Dermis microvascular lymphatic vessel endothelial cell (primary cell): ENCODE results near the gene TNRC6A. TPM values are rescaled to one million over a fixed set of nuclear protein-coding genes. Genes with fewer than 3 reads are reported as not detected.
"Not testable (repeated sequence)": the region's sequence is repeated elsewhere in the genome, so short reads cannot be mapped to it uniquely, and the experiment has no call there.

Source experiments
- DNase-seq, 2 donors: peaks; one replicate each; pipeline versions ENCODE4 v3.0.0 to v3.0.0-alpha.2; 2010; ENCODE audit warnings: low read depth in 2 of 2
- total RNA-seq: library from RNA; depleted of rRNA; stranded (reverse); fragments of >200 nt; gene quantifications from 2 replicates; pipeline ENCODE4 v1.2.1, GENCODE V29; 2014

TNRC6A gene
- total RNA-seq, 1 donor from 2014 or later = 20.2 TPM

DNA sequence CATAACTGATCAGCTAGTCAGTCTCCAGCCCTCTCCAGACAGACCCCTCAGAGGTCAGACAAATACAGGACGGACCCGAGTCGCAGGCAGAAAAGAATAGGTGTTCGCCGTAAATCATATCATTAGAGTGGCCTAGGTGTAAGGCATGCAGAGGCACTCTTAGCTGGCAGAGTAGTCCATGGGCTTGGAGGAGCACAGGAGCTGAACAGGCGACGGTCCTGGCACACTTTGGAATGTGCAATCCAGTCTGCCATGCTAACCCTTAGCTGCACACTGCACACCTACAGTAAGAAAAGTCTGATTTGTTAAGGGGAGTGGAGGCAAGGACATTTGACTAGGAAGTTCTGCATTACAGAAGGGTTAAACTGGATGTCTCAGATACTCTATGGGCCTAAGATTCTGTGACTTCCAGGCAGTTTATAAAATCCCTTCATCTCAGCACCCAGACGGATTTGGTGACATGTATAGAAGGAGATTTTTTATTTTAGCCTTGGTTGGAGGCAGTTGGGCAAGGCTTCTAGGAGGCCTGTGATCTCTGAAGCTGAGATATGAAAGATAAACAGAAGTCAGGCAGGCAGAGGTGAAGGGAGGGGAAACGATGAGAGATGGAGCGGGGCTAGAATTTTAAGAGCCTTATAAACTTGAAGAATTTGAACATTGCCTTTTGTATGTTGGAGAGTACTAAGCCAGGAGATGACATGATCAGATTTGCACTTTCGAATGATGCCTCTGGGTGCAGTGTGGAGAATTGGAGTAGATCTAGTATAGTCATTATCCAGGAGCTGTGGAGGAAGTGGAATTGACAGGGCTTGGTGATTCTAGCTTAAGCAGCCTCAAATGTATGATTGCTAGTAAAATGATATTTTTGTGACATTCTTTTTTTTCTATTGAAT lies 81.7 kb downstream of the TNRC6A start:
- DNase-seq = no peak

DNA sequence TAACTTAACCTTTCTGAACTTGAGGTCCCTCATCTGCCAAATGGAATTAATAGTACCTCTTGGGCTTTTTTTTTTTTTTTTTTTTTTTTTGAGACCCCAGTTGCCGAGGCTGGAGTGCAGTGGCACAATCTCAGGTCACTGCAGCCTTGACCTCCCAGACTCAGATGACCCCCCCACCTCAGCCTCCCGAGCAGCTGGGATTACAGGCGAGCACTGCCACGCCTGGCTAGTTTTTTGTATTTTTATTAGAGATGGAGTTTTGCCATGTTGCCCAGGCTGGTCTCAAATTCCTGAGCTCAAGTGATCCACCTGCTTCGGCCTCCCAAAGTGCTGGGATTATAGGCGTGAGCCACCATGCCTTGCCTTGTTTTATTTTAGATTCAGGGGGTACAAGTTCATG lies 83.4 kb downstream of the TNRC6A start:
- DNase-seq = not testable (repeated sequence)

DNA sequence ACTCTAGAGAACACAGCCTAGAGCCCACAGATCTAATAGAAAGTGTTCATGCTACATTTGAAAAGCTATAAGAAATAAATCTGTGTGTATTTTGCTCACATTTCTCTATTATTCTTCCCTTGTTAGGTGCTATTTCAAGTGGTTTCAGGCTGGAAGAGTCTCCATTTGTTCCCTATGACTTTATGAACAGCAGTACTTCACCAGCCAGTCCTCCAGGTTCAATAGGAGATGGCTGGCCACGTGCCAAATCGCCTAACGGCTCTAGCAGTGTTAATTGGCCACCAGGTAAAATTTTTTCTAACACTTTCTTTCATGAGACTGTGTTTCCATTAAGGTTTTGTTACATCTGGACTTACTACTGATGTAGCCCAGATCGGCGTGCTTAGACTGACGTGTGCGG lies 85.6 kb downstream of the TNRC6A start:
- no peak for DNase-seq

DNA sequence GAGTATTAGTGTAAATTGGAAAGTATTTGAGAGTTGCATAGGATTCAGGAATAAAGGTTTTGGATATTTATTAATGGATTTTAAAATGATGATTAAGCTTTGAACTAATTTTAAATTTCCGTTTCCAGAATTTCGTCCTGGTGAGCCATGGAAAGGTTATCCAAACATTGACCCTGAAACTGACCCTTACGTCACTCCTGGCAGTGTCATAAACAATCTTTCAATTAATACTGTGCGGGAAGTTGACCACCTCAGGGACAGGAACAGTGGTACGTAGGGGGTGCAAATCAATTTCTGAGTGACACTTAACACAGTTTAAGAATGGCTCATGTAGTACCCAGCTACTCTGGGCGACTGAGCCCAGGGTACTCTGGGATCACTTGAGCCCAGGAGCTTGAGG lies 87.2 kb downstream of the TNRC6A start:
- DNase-seq = peak; percentile 6 to 16

DNA sequence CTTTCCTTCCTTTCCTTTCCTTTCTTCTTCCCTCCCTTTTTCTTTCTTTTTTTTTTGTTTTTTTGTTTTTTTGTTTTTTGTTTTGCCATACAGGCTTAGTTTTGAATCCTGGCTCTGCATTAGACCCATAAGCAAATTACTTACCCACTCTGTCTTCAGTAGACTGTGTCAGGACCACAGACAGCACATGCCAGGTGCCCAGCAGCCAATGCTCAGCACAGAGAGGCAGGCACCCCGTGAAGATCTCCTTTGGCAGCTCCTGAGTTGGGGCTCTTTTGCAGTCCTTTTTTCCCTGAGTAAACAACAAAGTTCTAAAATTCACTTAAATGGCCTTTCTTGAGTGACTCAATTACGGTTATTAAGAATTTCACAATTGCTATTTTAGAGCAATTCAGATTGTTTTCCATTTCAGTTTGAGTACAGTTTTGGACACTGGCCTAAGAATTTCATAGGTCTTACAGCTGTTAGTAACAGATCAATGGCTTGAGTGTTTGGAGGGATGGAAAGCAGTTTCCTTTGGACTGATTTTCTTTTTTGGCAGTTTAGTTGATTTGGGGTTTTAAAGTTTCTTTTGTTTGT lies 90.1 kb downstream of the TNRC6A start:
- no peak for DNase-seq

DNA sequence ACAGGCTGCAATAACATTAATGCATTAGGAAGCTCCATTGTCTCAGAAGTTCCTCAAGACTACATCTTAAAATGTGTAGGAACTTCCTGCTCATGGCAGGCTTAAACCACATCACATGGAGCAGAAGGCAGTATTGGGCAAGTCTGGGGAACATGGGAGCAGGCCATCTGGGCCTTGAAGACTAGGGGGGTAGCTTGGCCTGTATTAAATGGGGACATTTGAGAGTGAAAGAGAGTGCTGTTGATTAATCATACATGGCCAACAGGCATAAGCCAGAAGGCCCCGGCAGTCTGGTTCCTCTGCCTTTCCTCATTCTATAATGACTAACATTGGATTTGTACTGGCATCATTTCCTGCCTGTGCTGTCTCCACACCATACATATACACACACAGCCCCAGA lies 91.1 kb downstream of the TNRC6A start:
- DNase-seq = peak in 1 of 2 donors; percentile 37

DNA sequence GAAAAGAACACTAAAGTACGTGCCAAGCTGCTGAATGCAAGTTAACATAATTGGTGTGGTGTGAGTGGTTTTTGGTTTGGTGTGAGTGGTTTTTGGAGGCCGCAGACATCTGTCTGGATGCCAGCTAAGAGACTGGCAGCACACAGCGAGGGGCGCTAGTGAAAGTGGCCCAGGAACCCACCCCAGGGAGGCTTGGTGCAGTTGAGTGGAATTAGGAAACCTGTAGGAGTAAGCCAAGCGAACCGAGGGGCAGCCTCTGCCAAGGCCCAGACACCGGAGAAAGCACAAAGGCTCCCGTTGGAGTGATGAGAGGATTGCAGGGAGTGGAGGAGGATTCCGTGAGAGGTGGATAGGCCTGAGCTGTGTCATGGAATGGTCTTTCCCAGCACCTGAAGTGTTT lies 91.7 kb downstream of the TNRC6A start:
- DNase-seq = no peak

DNA sequence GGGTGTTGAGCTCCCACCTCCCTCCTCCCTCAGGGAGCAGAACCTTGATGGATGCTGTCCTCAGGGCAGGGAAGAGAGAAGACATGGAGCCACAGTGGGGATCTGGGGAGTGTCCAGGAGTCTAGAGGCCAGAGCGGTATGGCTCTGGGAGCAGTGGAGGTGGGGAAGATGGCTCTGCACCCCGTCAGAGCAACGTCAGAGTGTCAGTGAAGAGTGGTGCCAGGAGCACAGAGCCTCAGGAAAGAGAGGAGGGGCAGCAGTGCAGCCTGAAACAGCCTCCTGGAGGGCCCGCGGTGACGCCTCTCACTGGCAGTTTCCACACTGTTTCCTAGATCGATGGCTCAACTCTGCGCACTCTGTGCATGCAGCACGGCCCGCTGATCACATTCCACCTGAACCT lies 93.1 kb downstream of the TNRC6A start:
- DNase-seq = no peak

DNA sequence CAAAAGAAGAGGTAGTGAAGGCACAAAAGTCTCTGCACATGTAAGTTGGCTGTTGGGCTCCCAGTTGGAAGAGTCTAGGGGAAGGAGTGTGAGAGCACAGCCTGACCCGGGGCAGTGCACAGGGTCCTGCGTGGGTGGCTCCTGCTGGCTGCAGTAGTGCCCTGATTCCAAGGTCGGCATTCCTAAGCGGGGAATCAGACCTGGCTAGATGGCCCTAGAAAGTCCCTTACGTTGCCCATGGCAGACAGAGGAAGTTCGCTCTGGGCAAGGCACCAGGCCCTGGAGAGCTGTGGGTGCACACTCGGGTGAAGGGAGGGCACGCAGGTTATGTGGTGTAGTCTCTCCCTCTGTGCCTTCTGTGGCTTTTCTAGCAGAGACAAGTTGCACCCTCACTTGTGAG lies 93.5 kb downstream of the TNRC6A start:
- no peak for DNase-seq

DNA sequence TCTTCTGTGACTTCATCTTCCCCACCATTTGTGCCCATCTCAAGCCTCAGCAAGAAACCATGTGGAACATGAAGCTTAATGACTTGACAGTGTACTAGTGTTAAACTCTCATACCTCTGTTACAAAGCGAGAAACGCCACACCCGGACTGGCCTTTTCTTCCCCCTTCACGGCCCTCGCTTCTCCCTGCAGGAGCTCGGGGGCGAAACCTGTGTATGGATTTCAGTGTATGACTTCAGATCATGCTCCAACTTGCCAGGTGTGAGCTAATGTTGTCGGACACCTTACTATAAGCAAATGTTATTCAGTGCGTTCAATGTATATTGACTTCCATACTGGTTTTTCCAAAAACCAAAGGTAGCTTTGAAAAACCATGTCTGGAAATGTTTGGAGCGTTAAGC lies 96.2 kb downstream of the TNRC6A start:
- DNase-seq = no peak

DNA sequence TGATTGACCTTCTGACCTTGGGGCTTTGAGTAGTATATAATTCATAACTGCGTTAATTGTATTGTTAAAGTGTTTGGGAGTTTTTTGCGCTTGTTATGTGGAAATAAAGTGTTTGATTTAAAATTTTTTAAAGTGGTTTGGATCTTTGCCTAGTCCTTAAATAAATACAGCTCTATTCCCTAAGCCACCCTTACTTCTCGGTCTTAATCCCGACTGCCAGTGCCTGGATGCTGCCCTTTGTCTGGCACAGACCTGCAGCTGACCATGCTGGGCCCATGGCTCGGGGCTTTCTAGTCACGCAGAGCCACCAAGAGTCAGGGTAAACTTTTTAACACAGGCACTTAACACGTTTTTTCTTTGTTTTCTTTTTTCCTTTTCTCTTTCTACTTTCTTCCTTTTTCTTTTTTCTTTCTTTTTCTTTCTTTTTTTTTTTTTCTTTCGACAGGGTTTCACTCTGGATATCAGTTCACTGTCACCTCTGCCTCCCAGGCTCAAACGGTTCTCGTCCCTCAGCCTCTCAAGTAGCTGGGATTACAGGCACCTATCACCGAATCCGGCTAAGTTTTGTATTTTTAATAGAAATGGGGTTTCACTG lies 96.7 kb downstream of the TNRC6A start:
- DNase-seq = no peak

DNA sequence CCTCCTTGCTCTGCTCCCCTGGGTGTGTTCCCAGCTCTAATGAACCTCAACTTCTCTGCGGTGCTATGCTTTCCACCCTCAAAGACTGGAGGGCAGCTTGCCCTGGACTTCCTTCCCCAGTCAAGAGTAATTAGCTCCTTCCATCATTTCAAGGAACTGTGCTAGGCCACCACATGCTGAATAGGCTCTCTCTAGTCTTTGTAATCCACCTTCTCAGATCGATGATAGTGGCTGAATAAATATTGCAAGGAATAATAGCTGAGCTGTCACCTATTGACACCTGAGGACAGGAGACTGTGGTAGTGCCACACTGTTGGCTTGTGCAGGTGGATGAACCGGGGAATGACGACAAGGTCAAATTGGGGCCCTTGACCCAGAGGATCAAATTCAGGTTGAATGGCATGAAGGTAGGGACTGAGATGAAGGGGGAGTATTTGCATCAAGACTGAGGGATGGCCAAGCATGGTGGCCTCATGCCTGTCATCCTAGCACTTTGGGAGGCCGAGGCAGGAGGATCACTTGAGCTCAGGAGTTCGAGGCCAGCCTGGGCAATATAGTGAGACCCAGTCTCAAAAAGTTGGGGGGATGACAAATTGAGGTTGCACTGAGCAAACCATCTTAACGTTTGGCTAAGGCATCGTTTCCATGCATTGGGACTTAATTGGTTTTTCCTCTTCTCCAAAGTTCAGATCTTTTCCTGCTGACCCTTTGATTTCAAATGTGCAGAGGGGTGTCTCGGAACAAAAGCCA lies 97.5 kb downstream of the TNRC6A start:
- no peak for DNase-seq

DNA sequence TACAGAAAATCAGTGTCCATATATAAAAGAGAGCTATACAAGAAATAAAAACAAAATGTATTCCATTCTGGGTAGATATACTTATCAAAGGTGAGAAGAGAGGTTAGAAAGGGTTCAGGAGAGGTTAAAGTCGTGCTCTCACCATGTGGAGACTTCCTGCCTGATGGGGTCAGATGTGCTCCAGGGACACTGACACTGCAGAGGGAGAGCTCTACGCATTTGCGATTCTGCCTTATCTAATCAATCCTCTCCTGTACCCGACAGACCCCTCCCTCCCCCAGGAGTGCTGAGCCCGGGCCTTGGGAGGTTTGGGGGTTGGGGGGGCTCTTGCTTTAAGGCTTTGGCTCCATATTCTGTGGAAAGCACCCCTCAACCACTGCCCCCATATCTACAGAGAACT lies 99.7 kb downstream of the TNRC6A start:
- DNase-seq = no peak

DNA sequence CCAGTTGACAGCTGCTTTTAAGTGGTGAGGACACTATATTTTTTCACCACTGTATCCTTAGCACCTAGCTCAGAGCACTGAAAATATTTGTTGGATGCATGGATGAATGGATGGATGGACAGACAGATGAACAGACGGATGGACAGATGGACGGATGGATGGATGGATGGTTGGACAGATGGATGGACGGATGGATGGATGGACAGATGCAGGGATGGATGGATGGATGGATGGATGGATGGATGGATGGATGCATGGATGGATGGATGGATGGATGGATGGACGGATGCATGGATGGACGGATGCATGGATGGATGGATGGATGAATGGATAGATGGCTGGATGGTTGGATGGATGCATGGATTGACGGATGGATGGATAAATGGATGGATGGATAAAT lies 103.9 kb downstream of the TNRC6A start:
- no peak for DNase-seq

DNA sequence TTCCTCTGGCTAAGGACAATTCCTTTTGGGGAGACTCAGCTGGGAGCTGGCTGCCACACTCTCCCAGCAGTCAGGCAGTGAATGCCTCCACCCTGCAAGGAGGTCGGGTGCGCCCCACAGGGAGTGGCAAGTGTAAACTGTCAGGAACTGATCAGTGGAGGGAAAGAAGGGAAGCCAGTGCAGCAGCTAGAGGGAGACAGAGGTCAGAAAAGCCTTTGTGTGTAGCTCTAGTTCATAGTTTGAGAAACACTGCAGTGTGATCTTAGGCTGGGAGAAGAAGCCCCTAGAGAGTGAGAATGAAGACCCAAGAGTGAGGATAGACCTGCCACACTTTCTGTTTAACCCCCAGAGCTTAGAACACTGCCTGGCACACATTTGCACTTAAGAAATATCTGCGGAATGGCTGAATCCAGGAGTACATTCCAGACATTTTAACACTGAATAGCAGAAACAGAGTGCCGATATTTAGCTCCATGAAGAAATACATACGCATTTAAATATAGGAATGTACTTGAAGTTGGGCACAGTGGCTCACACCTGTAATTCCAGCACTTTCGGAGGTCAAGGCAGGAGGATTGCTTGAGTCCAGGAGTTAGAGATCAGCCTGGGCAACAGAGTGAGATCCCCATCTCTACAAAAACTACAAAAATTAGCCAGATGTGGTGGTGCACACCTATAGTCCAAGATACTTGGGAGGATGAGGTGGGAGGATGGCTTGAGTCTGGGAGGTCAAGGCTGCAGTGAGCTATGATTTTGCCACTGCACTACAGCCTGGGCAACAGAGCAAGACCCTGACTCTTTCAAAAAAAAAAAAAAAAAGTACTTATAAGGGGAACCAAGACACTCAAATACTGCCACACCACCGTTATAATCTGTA lies 105.2 kb downstream of the TNRC6A start:
- DNase-seq = peak; percentile 5 to 56

DNA sequence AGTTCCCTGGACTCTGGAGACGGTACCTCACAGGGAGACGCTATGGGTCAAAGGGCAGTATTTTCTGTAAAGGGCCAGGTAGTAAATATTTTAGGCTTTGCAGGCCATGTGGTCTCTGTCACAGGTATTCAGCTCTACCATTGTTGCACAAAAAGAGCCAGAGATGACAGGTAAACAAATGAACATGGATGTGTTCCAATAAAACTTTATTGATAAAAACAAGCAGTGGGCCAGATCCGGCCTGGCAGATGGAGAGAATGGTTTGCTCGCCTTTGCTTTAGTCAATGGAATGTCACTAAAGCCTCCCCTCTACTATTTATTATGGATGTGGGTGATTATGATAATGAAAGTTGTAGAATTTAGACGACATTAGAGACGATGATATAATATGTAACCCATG lies 107.4 kb downstream of the TNRC6A start:
- no peak for DNase-seq

DNA sequence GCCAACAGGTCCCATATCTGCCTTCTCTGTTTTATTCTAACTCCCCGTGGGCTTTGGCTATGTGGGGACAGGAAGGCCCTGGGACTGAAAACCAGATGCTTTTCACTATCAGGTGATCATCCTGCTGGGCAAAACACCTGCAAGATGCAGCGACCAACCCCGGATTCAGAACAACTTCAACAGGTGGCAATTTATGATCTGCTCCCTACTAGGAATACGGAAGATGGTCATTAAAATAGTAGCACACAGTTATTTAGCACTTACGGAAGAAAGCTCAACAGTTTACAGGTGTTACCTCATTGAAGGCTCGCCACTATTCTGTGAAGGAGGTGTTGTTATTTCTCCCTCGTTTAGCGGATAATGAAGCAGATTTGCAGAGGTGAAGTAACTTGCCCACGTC lies 108.5 kb downstream of the TNRC6A start:
- DNase-seq = no peak

DNA sequence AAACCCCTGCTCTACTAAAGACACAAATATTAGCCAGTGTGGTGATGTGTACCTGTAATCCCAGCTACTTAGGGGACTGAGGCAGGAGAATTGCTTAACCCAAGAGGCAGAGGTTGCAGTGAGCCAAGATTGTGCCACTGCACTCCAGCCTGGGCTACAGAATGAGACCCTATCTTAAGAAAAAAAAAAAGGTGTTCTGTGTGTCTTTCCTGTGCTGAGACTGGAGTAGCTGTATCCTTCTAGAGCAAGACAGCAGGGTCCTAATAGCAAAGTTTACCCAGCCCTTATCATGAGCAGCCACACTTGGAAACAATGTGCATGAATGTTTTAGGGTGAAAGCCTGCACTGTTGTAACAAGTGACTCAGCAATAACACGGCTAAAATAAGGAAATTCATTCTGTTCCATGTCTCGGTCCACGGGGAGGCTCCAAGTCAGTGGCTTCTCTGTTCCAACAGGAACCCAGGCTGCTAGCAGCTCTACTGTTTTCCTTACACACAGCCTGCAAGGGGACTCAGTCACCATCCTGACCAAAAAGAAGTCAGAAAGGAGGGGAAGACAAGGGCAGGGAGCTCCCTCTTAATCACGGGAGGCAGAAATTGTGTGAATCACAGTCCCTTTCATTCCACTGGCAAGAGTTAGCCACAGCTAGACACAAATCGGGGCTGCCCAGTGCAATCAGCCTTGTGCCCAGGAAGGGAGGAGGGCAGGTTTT lies 109.3 kb downstream of the TNRC6A start:
- peak in 1 of 2 donors; percentile 71 for DNase-seq

DNA sequence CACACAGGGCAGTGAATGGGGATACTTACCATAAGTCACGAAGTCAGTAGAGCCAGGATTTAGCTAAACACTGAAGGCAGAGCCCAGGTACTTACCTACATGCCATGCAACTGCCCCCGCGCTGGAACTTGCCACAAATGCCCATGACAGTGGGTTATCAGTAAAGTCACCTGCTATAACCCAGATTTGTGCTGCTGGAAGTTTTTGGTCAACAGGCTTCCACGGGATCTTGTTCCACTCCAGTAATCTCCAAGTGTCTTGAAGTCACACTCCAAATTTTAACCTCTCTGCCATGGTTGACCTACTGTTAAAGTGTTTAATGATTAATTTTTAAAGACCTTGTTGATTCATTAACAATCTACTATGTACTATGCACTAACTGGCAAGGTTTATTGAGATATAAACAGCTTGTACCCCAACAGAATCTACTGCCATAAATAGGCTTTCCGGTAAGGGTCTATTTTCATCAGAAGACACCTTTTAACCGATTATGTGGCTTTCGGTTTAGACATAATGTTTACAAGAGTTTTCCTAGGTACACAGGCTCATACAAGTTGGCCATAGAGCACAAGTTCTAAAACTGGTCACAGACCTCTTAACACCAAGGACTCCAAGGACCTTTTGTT lies 110.0 kb downstream of the TNRC6A start:
- no peak for DNase-seq

DNA sequence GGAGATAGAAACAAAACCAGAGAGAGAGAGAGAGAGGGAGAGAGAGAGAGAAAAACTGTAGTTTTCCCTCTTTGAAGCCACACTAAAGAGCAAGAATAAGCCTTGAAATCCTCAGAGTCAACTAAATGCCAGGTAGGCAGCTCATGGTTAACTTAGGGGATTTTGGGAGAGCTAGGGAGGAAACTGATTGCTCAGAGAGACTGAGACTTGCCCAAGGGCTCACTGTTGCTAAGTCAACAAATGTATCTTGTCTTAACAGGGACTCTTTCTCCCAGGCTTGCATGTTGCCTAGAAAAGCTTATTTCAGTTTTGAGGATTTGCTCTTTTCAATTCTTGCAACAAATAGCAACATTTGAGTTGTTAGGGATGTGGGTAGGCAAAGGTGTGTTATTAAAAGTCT lies 111.8 kb downstream of the TNRC6A start:
- no peak for DNase-seq
